ENCODE data around the gene ZNF469.

- TF ChIP-seq CTCF (IDR thresholded peaks at IDR 0.05; ENCODE audit: low read depth, low read length, missing input control) (no peak), TAF1 (conservative IDR thresholded peaks at IDR 0.05) (no peak), RXRA (IDR thresholded peaks at IDR 0.05) (no peak), JUND (IDR thresholded peaks at IDR 0.05) (no peak), RAD21 (IDR thresholded peaks at IDR 0.05) (no peak), FOXA2 (IDR thresholded peaks at IDR 0.05) (no peak), HNF4A (conservative IDR thresholded peaks at IDR 0.05) (no peak)
- TF ChIP-seq, protein P1, sequence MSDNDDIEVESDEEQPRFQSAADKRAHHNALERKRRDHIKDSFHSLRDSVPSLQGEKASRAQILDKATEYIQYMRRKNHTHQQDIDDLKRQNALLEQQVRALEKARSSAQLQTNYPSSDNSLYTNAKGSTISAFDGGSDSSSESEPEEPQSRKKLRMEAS (IDR thresholded peaks at IDR 0.05), result no peak
- TF ChIP-seq, protein P2, sequence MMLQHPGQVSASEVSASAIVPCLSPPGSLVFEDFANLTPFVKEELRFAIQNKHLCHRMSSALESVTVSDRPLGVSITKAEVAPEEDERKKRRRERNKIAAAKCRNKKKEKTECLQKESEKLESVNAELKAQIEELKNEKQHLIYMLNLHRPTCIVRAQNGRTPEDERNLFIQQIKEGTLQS (IDR thresholded peaks at IDR 0.05), result no peak
These were observed 41.0 kb upstream of the ZNF469 start for GRCh38 chr16:88341551-88342290.
